ENCODE measurements around the gene PSMG4.
"Not testable (repeated sequence)": the region's sequence is repeated elsewhere in the genome, so short reads cannot be mapped to it uniquely, and the experiment has no call there.

The PSMG4 gene

GRCh38 chr6:3244003-3244831 lies 14.5 kb upstream of the PSMG4 start:
- Histone ChIP-seq H3K4me2 (no peak overlapping the region), H4K20me1 (no peaks in the 10 kb centered on the region), H3K4me1 (peaks cover 0 to 16% (median 0%) of the 10 kb centered on the region in 10 experiments; a peak in 6 of 20 replicates), H3K36me3 (no peaks in the 10 kb centered on the region), H3K9me3 (replicated peaks in 1 of 11) (no peaks in the 10 kb centered on the region), H3K27ac (no peak overlapping the region), H3K27me3 (peaks cover 0 to 3% (median 0%) of the 10 kb centered on the region in 11 experiments; a peak in 2 of 22 replicates), H3K4me3 (no peak overlapping the region), H3K9ac (no peak overlapping the region)
- no peak for TF ChIP-seq Cebpa-rat (IDR thresholded peaks at IDR 0.05)

DNA sequence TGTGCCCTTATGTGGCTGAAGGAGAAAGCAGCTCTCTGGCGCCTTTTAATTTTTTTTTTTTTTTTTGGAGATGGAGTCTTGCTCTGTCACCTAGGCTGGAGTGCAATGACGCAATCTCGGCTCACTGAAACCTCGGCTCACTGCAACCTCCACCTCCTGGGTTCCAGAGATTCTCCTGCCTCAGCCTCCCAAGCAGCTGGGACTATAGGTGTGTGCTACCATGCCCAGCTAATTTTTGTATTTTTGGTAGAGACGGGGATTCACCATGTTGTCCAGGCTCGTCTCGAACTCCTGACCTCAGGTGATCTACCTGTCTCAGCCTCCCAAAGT lies 13.9 kb upstream of the PSMG4 start:
- TF ChIP-seq Cebpa-rat (IDR thresholded peaks at IDR 0.05), result peak in 1 of 11 experiments; percentile 41; a peak in 2 of 22 replicates
- not testable (repeated sequence) for H3K4me3 ChIP-seq; H4K20me1 ChIP-seq; H3K27me3 ChIP-seq; H3K27ac ChIP-seq; H3K4me2 ChIP-seq; H3K36me3 ChIP-seq; H3K9ac ChIP-seq; H3K9me3 ChIP-seq (replicated peaks in 1 of 11)
- H3K4me1 ChIP-seq, result peaks cover 0 to 20% (median 0%) of the 10 kb centered on the region in 10 experiments; a peak in 6 of 20 replicates

DNA sequence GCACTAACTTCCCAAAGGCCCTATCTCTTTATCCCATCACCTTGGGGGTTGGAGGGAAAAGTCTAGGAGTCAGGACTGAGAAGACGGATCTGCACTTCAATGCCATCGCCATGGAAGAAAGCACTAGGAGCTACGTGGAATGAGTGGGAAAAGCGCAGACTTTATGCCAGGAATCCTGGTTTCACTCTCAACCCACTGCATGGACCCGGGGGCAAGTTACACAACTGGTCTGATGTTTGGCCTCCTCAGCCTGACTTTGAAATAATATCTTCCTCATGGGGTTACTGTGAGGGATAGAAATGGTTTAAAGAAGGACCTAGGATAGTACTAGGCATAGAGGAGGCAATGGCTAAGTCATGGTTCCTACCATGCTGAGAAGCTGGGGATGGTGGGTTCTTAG lies 13.5 kb upstream of the PSMG4 start:
- H3K4me1 ChIP-seq, result peaks cover 0 to 20% (median 0%) of the 10 kb centered on the region in 10 experiments; a peak in 6 of 20 replicates
- H3K4me2 ChIP-seq, result no peak overlapping the region

GRCh38 chr6:3247255-3248146 lies 11.2 kb upstream of the PSMG4 start:
- Histone ChIP-seq H3K9me3 (replicated peaks in 1 of 11) (no peaks in the 10 kb centered on the region), H3K27ac (no peak overlapping the region), H4K20me1 (no peaks in the 10 kb centered on the region), H3K36me3 (no peaks in the 10 kb centered on the region), H3K4me2 (0 out of 22 replicates have a peak overlapping the region, but pooled peaks of 1 of the 11 experiments have one; percentile 31), H3K4me3 (no peak overlapping the region), H3K9ac (no peak overlapping the region), H3K27me3 (no peaks in the 10 kb centered on the region; a peak in 2 of 22 replicates), H3K4me1 (peaks cover 0 to 29% (median 5%) of the 10 kb centered on the region in 10 experiments; a peak in 8 of 20 replicates)
- no peak for TF ChIP-seq Cebpa-rat (IDR thresholded peaks at IDR 0.05)

More for the DNA sequence above, 13.5 kb upstream of the PSMG4 start:
- Histone ChIP-seq H3K9me3 (replicated peaks in 1 of 11) (no peaks in the 10 kb centered on the region), H3K36me3 (no peaks in the 10 kb centered on the region), H3K4me3 (no peak overlapping the region), H3K27ac (no peak overlapping the region), H3K27me3 (peaks cover 0 to 3% (median 0%) of the 10 kb centered on the region in 11 experiments; a peak in 2 of 22 replicates), H3K9ac (no peak overlapping the region), H4K20me1 (no peaks in the 10 kb centered on the region)
- no peak for TF ChIP-seq Cebpa-rat (IDR thresholded peaks at IDR 0.05)

GRCh38 chr6:3249821-3250220 lies 8.9 kb upstream of the PSMG4 start:
- Histone ChIP-seq H3K27ac (no peak overlapping the region), H4K20me1 (no peaks in the 10 kb centered on the region), H3K27me3 (no peaks in the 10 kb centered on the region; a peak in 2 of 22 replicates), H3K36me3 (no peaks in the 10 kb centered on the region), H3K4me2 (no peak overlapping the region), H3K4me1 (peaks cover 0 to 29% (median 5%) of the 10 kb centered on the region in 10 experiments; a peak in 8 of 20 replicates), H3K9me3 (replicated peaks in 1 of 11) (peaks cover 5 to 16% (median 9%) of the 10 kb centered on the region in 11 experiments; a peak in 19 of 22 replicates), H3K4me3 (no peak overlapping the region), H3K9ac (no peak overlapping the region)
- TF ChIP-seq Cebpa-rat (IDR thresholded peaks at IDR 0.05), result no peak

DNA sequence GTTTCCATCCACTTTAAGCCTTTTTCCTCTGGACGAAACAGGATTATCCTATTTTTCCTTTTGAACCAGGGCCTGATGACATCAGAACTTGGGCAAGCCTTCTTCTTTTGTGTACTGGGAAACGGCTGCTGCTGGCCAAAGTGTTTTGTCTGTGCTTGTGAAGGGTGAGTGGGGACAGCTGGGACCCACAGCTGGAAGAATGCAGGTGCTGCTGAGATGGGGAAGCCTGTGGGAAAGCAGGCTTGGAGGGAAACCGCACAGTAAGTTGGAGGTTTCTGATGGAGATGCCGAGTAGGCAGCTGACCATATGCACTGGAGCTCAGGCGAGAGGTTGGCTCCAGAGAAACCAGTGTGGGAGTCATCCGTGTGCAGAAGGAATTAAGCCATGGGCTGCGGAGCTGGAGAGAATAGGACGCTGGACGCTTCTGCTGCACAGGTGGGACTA lies 8.5 kb upstream of the PSMG4 start:
- Histone ChIP-seq H3K4me2 (no peak overlapping the region), H3K9me3 (replicated peaks in 1 of 11) (peaks cover 5 to 18% (median 9%) of the 10 kb centered on the region in 11 experiments; a peak in 19 of 22 replicates), H3K4me1 (peaks cover 0 to 29% (median 5%) of the 10 kb centered on the region in 10 experiments; a peak in 8 of 20 replicates), H3K27ac (no peak overlapping the region), H3K9ac (no peak overlapping the region), H3K4me3 (no peak overlapping the region), H4K20me1 (no peaks in the 10 kb centered on the region), H3K36me3 (no peaks in the 10 kb centered on the region), H3K27me3 (no peaks in the 10 kb centered on the region; a peak in 2 of 22 replicates)
- no peak for TF ChIP-seq Cebpa-rat (IDR thresholded peaks at IDR 0.05)

DNA sequence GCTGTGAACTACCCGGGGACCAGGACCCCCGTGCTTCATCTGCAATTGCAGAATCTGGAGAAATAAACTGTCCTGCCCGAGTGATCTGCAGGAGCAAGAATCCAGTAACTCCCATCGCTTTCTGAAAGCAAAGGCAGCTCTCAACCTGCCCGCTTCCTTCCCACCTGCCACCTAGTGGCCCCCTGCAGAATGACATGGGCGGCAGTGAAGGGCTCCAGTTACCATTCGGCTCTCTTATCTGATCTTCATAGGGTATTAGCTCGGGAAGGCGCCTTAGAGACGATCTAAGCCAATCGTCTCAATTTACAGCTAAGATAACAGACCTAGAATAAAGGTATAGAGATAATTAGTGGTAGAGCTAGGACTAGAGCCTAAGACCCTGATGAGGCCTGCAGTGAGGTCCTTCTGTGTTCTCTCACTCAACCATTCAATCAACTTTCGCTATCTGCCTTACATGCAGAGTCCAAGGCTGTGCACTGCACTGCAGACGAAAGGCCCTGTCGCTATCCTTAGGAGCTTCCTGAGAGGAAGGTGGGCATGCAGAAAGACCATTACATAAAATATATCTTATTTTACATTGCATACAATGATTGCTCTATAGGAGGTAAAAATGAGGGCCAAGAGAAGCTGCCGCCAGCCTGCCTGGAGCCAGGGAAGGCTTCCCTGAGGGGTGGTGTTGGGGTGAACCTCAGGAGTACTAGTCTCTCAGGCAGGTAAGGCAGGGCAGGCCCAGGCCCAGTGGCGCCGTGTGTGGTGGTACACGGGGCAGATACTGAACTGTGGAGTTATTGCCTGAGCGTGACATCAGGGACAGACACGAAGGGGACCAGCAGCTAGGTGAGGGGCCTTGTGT lies 7.1 kb upstream of the PSMG4 start:
- Histone ChIP-seq H3K27ac (no peak overlapping the region), H4K20me1 (no peaks in the 10 kb centered on the region), H3K4me2 (peak overlapping the region in 6 of 11 experiments; percentile 22 to 72 (median 34); a peak in 6 of 22 replicates), H3K27me3 (no peaks in the 10 kb centered on the region; a peak in 2 of 22 replicates), H3K9ac (no peak overlapping the region), H3K36me3 (no peaks in the 10 kb centered on the region), H3K9me3 (replicated peaks in 1 of 11) (peaks cover 5 to 18% (median 9%) of the 10 kb centered on the region in 11 experiments; a peak in 19 of 22 replicates), H3K4me1 (peaks cover 0 to 29% (median 5%) of the 10 kb centered on the region in 10 experiments; a peak in 8 of 20 replicates), H3K4me3 (no peak overlapping the region)
- TF ChIP-seq Cebpa-rat (IDR thresholded peaks at IDR 0.05), result no peak

DNA sequence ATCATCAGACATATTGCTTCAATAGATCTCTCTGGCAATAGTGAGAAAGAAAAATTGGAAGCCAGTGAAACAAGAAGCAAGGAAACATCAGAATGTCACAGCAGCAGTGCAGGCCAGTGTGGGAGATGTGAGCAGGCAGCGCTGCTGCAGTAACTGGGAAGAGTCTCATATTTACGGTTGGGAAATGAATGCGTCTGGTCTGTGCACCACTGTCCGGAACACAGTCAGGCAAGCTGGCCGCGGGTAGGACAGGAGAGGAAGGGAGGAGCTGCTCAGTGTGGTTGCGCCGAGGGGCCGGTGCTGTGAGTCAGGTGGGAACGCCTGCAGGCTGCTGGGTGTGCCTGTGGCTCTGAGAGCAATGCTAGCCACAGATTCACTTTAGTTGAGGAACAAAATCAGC lies 6.4 kb upstream of the PSMG4 start:
- H4K20me1 ChIP-seq, result no peaks in the 10 kb centered on the region
- H3K9ac ChIP-seq, result no peak overlapping the region
- H3K4me1 ChIP-seq, result peaks cover 0 to 29% (median 5%) of the 10 kb centered on the region in 10 experiments; a peak in 8 of 20 replicates
- no peak for TF ChIP-seq Cebpa-rat (IDR thresholded peaks at IDR 0.05)
- H3K4me3 ChIP-seq, result no peak overlapping the region
- no peaks in the 10 kb centered on the region for H3K36me3 ChIP-seq
- peaks cover 5 to 18% (median 9%) of the 10 kb centered on the region in 11 experiments; a peak in 19 of 22 replicates for H3K9me3 ChIP-seq (replicated peaks in 1 of 11)
- H3K27me3 ChIP-seq, result no peaks in the 10 kb centered on the region; a peak in 2 of 22 replicates
- no peak overlapping the region for H3K4me2 ChIP-seq
- H3K27ac ChIP-seq, result no peak overlapping the region

All from BLaER1 treated with 17β-estradiol and CSF1 and Interleukin-3, amounts not matched to agents 10 nM and 100 nM (cell line).